Stimulated activated CD4-positive, alpha-beta T cell treated with anti-CD3 and anti-CD28 coated beads, Interleukin-2, amount 100 ng/mL, for 4 hours (primary cell): ENCODE measurements around the gene OR52I2.

ENCODE experiments used
- DNase-seq: peaks from one replicate; pipeline ENCODE4 v3.0.0-alpha.2; 2020; ENCODE audit warnings: low read depth

Gene OR52I2

DNA sequence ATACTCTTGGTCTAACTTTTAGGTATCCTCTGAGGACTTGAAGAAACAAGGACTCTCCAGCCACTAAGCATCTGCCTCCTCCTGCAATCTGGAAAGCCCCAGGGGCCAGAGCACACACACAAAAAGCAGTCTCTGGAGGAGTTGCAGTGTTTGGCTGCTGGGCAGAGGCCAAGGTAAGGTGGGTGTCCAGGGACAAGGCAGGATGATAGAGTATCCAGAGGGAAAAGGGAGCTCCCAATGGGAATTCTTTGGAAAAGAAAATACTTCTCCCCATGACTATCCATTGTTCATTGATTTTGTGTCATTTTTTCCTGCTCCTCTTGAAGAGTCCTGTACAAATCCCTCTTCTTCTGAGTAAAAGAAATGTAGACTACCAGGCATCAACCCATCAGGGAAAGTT is at the start of gene OR52I2:
OR52I2 (plus strand) TSS at position 301 of the 400 bp plus-strand sequence.
- DNase-seq: no peak

GRCh38 chr11:4539603-4540219 is 41.8 kb upstream of the OR52I2 start:
- DNase-seq: peak; percentile 24

DNA sequence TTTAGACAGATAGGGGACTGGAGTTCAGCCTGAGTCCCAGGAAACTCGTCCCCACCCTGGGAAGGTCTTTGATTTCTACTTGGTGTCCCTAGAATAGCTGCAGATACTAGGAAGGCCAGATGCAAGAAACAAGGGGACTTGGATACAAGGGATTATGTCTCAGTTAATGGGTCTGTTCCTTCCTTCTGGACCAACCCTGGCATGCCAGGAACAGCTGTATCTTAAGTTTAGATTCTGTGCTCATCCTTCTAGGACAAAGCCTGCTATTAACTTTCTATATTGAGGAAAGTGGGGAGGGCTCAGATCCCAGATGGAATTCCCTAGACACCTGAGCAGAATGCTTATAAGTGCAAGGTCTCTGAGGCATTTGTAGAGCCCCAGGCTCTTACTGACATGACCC is 40.5 kb upstream of the OR52I2 start:
- DNase-seq: no peak

GRCh38 chr11:4543561-4543960 is 38.0 kb upstream of the OR52I2 start:
- no peak for DNase-seq

- no peak for DNase-seq
These were observed 36.7 kb upstream of the OR52I2 start, which contains the start of gene OR52M1 for GRCh38 chr11:4544891-4545290. Gene OR52M1 (plus strand): TSS chr11:4545191. CDS start chr11:4545191, 0 bp downstream.

- no peak for DNase-seq
These were observed 34.7 kb upstream of the OR52I2 start for GRCh38 chr11:4546878-4547277.

GRCh38 chr11:4547416-4547815 is 34.1 kb upstream of the OR52I2 start:
- no peak for DNase-seq

DNA sequence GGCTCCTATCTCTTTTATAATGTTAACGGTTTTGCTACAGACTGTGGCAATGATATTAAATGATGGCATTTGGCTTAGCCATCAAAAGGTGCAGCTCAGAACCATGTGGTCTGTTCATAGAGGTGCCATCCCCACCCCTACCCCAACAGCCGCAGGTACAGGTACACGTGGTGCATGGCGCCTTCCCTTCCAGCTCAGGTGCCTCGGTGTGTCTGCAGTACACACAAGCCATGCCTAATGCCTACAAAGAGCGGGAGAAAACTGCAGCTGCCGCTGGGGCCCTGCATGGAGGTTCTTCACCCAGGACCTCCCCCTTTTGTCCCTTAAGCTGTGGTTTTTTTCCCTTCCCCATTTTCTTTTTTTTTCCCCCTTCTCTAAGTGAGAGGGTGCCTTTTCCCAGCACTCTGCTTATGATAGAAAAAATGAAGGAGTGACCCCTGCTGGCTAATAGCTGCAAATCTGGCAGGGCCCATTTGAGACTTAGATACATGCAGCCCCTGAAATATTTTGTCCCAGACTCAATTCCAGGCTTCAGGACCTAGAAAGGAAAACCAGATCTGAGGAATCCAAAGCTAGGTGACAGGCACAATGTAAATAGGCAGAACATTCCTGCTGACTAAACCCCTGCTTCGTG is 30.1 kb upstream of the OR52I2 start:
- DNase-seq: no peak

GRCh38 chr11:4559527-4560440 is 21.8 kb upstream of the OR52I2 start:
- no peak for DNase-seq

GRCh38 chr11:4560467-4560866 is 21.1 kb upstream of the OR52I2 start:
- DNase-seq: no peak

GRCh38 chr11:4565371-4565770 is 16.2 kb upstream of the OR52I2 start:
- DNase-seq: no peak

DNA sequence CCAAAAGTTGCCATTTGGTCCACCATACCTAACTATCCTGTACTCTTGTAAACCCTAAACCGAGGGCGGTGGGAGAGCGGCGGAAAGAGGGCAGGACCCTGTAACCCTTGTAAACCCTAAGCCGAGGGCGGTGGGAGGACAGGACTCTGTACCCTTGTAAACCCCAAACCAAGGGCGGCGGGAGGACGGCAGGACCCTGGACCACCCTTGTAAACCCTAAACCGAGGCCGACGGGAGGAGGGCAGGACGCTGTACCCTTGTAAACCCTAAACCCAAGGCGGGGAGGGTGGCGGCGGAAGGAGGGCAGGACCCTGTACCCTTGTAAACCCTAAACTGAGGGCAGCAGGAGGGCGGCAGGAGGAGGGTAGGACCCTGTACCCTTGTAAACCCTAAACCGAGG is 12.5 kb upstream of the OR52I2 start:
- DNase-seq: no peak

DNA sequence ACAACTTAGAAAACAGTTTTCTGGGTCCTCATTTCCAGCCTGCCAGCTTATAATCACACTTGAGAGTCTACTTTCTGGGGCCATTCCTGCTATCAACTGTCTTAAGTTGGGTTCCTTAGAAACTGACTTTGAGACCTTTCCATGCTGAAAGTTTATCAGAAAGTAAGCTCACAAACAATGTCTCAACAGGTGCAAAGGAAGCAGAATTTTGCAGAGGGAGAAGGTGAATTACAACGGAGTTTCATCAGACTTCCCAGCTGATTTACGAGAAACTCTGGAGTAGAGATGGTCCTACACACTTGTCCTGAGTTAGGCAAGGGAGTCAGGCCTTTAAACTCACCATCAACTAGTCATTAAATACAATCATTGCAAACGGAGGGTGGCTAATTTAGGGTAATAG is 4.7 kb upstream of the OR52I2 start:
- DNase-seq: no peak

GRCh38 chr11:4577761-4578160 is 3.8 kb upstream of the OR52I2 start:
- DNase-seq: no peak

DNA sequence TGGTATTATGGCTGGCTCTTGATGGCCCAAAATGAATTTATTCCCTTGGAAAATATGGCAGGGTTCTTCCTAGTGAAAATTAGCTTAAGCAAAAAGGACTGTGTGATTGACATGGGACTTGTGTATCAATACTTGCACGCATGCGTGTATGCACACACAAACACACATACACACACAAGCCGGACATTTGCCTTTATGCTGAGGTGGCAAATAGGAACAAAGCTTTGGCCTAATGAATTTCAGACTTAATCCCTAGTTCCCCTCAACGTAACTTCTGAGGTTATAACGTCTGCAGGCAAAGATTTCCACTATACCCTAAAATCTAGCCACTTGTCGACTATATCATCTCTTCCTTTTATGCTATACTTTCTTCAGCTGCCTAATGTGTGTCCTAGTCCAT is 2.9 kb upstream of the OR52I2 start:
- DNase-seq: no peak

DNA sequence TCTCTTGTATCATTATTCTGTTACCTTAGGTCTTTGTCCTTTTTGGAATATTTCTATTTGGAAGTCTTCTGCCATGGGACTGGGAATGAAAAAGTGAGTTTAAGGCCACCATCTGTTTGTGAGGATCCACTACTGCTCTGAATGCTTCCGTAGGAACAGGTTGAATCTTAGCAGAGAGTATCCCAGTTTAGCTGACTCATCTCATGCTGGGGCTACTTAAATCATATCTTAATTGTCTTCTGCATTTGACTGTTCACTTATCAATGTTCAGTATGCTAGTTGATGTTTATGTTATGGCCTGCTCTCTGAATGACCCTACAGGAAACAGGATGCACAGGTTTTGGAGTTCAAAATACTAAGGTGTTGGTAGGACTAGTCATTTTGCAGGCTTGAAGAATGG is 1.4 kb upstream of the OR52I2 start:
- no peak for DNase-seq

DNA sequence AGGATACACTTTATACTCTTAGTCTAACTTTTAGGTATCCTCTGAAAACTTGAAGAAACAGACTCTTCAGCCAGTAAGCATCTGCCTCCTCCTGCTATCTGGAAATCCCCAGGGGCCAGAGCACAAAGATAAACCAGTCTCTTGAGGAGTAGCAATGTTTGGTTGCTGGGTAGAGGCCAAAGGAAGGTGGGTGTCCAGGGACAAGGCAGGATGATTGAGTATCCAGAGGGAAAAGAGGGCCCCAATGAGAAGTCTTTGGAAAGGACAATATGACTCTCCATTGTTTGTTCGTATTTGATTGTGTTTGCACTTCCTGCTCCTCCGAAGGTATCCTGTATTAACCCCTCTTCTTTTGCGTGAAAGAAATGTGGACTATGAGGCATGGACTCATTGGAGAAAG is 7.5 kb downstream of the OR52I2 start:
- DNase-seq: no peak

DNA sequence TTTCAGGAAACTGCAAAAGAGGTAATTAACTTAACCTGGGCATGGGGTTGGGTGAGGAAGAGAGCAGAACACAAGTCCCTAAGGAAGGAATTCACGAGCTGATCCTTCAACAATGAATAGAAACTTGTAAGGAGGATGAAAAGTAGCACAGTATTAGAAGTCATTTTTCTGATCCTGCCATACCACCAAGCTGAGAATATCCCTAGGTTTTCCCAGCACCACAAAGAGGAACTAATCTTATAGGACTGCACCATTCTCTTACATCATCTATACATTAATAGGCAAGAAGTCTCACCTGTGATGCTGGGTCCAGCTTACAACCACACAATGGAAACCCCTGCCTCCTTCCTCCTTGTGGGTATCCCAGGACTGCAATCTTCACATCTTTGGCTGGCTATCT is 12.2 kb downstream of the OR52I2 start, which contains the start of gene OR52I1:
OR52I1 (plus strand) TSS at position 301 of the 400 bp plus-strand sequence; CDS start at position 301, 0 bp downstream.
- DNase-seq: no peak

GRCh38 chr11:4605057-4605456 is 23.5 kb downstream of the OR52I2 start:
- no peak for DNase-seq

- DNase-seq: no peak
These were observed 24.9 kb downstream of the OR52I2 start for GRCh38 chr11:4606231-4607015.

- no peak for DNase-seq
These were observed 25.6 kb downstream of the OR52I2 start for GRCh38 chr11:4607096-4607495.
